ENCODE measurements around the gene OR10Z1. TPM values are rescaled to one million over a fixed set of nuclear protein-coding genes. Genes with fewer than 3 reads are reported as not detected.

Gene OR10Z1
- polyA plus RNA-seq, 1 of the 3 experiments (the other 2 are of a cell fraction), result not detected

- TF ChIP-seq USF1 (IDR thresholded peaks at IDR 0.05; ENCODE audit: borderline replicate concordance, low read depth), result no peak
- no peak for TF ChIP-seq FOSL2 (IDR thresholded peaks at IDR 0.05; ENCODE audit: borderline replicate concordance, low read depth)
- TF ChIP-seq RAD21 (IDR thresholded peaks at IDR 0.05; ENCODE audit: low read length), result no peak
- no peak for TF ChIP-seq EZH2phosphoT487 (IDR thresholded peaks at IDR 0.05; ENCODE audit: borderline replicate concordance, low read depth)
- TF ChIP-seq TEAD4 (IDR thresholded peaks at IDR 0.05; ENCODE audit: borderline replicate concordance, insufficient read depth), result no peak
- TF ChIP-seq EP300 (IDR thresholded peaks at IDR 0.05; ENCODE audit: borderline replicate concordance in 1 of 2, low read depth in 1 of 2, low read length in 1 of 2), result no peak
Observed at GRCh38 chr1:158654571-158654970, 49.5 kb downstream of the OR10Z1 start (continued).

Other genes with a start within 250 kb of the OR10Z1 start
- gene OR10T2, start 205.8 kb upstream of the OR10Z1 start, polyA plus RNA-seq (2012; rRNA removed), result not detected in 2 replicates
- not detected in 2 replicates for gene OR10K2, start 179.0 kb upstream of the OR10Z1 start, polyA plus RNA-seq (2012; rRNA removed)
- gene OR10K1, start 143.4 kb upstream of the OR10Z1 start, polyA plus RNA-seq (2012; rRNA removed), result not detected in 2 replicates
- not detected in 2 replicates for gene OR10R2, start 133.0 kb upstream of the OR10Z1 start, polyA plus RNA-seq (2012; rRNA removed)
- gene OR6Y1, start 50.9 kb upstream of the OR10Z1 start, polyA plus RNA-seq (2012; rRNA removed), result not detected in 2 replicates
- not detected in 2 replicates for gene OR6P1, start 34.7 kb upstream of the OR10Z1 start, polyA plus RNA-seq (2012; rRNA removed)
- gene OR10X1, start 25.4 kb upstream of the OR10Z1 start, polyA plus RNA-seq (2012; rRNA removed), result not detected in 2 replicates
- not detected in 2 replicates for gene SPTA1, start 81.4 kb downstream of the OR10Z1 start, polyA plus RNA-seq (2012; rRNA removed)
- not detected in 2 replicates for gene OR6K2, start 95.4 kb downstream of the OR10Z1 start, polyA plus RNA-seq (2012; rRNA removed)
- not detected in 2 replicates for gene OR6K3, start 115.5 kb downstream of the OR10Z1 start, polyA plus RNA-seq (2012; rRNA removed)
- gene OR6K6, start 149.5 kb downstream of the OR10Z1 start, polyA plus RNA-seq (2012; rRNA removed), result not detected in 2 replicates
- not detected in 2 replicates for gene OR6N1, start 166.9 kb downstream of the OR10Z1 start, polyA plus RNA-seq (2012; rRNA removed)
- not detected in 2 replicates for gene OR6N2, start 175.9 kb downstream of the OR10Z1 start, polyA plus RNA-seq (2012; rRNA removed)
- not detected in 2 replicates for gene MNDA, start 226.1 kb downstream of the OR10Z1 start, polyA plus RNA-seq (2012; rRNA removed)